CD1c-positive myeloid dendritic cell (primary cell): ENCODE measurements around the gene RTN4RL1.
"Not testable (repeated sequence)": the region's sequence is repeated elsewhere in the genome, so short reads cannot be mapped to it uniquely, and the experiment has no call there.

Experiments used
- DNase-seq: peaks from one replicate; pipeline ENCODE4 v3.0.0-alpha.2; 2016; ENCODE audit errors: extremely low spot score

Gene RTN4RL1

DNA sequence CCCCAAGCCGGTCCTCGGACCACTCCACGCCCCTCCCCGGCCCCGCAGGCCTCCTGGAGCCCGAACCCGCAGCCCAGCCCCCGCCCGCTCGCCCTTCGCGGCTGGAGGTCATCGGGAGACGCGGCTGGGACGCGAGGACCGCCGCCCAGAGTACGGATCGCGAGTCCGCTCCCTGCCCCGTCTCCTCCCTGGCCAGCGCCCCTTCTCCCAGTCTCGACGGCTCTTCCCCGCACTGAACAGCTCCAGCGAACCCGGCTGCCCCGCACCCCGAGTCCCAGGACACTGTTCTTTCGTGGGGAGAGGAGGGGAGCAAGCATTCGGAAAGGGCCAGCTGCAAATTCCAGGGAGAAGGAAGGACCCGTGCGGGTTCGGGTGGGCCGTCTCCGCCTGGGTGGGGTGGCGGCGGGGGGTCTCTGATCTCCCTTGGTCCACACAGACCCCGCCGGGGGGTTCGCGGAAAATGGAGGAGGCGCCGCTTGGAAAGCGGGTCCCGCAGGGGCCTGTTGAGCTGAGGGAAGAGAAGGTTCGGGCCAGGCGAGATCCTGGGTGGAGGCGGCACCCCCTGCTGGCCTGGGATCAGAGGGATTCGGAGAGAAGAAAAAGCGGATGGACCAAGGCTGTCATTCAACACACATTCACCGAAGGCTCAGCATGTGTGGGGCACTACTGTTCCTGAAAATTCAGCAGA lies 632 bp upstream of the RTN4RL1 start:
- peak; percentile 54 for DNase-seq

DNA sequence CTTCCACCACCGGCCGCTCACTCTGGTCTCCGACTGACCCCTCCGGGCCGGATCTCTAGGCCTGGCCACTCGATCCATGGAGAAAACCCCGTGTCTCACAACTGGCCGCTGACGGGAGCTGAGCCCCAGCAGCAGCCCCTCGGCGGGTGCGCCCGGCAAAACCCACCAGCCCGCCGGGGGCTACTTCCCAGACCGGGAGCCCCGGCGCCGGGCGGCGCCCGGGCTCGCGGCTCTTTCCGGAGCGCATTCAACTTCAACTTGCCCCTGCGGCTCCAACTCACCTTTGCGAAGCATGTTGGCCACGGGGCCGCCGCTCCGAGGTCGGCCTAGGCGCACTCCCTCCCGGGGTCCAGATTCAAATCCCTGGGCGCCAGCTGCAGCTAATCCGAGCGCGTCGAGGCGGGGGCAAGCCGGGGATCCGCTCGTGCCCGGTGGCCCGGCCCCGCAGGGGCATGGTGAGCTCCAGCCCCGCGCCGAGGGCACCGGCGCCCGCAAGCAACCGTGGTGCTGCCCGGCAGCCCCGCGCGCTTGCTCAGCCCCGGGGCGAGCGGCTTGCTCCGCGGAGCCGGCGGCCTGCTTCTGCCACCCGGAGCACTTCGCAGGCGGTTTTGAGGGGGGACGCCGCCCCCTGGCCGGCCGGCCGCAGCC lies 438 bp downstream of the RTN4RL1 start:
- DNase-seq = no peak

DNA sequence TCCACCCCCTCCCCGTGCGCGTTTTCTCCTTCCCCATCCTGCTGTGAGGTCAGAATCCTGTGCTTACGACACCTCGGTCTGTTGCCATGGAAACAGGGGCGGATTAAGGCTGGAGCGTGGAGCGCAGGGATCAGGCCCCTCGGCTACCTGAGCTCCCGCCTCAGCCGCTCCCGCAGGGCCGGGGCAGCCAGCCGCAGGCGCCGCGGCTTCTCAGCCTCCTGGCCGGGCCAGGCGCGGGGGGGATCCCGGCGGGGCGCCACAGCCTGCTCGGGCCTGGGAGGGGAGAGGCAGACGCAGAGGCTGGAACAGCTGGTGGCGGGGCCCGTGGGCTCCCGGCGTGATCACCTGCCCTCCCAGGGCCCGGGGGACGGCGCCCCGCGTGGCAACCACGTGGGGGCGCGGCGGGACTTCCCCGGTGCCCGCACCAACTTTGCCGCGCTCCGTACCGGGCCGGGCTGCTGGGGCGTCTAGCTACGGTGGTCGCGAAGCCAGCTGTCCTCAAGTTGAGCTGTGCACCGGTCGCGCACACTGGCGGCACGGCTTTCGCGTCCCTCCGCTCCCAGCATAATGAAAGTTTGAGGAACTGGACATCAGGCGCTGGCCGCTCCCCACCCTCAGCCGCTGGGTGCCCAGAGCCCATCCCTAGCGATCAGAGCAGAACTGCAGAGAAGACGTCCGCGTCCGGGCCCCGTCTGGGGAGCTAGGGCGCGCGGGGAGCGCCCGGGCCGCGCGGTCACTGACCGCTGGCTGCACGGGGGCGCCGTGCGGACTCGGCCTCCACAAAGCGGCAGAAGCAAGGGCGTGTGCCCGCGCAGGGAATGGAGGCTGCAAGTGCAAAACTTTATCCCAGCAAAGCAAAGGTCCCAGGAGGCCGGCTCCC lies 1.2 kb downstream of the RTN4RL1 start:
- DNase-seq = peak; percentile 84

DNA sequence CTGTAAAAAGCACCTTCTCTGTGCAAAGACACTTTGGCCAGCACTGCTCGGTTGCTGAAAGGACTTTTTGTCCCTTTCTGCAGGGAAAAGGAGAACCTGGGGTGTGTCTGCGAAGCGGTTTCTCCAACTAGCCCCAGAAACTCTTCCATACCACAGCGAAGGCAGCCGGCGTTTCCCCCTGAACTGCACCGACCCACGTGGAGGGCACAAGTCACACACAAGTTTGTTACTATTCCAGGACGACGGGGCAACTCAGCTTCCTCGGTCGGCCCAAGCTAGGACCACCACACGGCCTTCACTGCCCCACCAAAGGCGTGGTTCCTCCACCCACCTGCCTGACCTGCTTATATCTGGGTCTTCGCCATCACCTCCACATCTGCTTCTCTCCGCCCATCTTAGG lies 1.9 kb downstream of the RTN4RL1 start:
- DNase-seq = no peak

DNA sequence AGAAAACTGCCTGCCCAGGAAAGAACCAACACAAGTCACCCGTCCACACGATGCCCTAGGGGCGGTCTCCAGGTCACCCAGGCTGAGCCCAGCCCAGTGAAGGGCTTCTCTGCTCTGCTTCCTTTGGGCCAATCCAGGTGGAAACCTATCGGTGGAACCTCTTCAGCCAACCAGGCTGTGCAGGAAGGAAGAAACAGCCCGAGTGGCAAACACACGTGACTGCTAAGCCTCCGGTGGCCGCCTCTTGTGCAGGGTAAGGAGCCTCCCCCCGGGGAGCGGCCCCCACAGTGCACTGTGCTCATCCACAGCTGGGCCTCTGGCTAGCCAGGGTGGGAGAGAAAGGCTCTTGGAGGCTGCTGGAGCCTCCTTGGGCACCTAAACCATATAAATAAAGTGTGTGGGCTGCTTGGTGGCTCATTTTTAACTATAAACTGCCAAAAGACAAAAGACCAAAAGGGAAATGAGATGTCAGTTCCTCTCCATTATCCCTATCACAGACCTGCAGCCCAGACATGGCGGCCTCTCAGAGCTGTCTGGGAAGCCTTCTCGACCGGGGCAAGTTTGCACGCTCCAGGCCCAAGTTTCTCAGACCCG lies 2.4 kb downstream of the RTN4RL1 start:
- DNase-seq = peak; percentile 15

DNA sequence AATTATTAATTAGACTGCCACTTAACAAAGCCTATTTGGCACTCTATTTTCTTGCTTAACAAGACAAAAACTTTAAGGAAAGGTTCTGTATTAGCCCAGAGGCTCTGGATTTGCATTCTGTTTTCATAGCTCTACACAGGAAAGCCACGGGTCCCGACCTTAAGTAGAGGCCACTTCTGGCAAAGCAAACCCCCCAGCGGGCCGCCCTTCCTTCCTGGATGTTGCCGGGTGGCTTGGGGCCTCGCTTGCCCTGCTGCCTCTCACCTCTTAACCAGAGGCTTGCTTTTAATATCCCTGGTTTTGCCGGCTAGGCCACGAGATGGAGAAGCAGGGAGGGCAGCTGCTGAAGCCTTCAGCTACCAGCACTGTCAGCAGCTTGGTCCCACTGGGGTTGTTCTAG lies 4.4 kb downstream of the RTN4RL1 start:
- no peak for DNase-seq

DNA sequence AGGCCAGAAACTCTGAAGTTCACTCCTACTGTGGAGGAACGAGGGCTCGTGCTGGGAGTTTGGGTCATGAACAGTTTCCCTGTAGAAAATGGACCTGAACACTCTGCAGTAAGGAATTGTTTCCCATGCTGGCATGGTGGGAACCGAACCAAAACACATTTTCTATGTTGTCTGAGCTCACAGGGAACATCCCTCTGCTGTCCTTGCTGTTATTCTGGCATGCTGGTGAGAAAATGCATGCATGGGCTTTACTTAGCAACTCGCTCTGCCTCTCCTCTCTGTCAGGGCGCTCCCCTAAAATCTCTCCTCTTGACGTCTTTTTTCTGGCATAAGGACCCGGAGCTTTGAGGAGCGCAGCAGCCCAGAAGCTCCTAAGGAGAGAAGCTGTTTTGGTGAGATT lies 5.4 kb downstream of the RTN4RL1 start:
- no peak for DNase-seq

DNA sequence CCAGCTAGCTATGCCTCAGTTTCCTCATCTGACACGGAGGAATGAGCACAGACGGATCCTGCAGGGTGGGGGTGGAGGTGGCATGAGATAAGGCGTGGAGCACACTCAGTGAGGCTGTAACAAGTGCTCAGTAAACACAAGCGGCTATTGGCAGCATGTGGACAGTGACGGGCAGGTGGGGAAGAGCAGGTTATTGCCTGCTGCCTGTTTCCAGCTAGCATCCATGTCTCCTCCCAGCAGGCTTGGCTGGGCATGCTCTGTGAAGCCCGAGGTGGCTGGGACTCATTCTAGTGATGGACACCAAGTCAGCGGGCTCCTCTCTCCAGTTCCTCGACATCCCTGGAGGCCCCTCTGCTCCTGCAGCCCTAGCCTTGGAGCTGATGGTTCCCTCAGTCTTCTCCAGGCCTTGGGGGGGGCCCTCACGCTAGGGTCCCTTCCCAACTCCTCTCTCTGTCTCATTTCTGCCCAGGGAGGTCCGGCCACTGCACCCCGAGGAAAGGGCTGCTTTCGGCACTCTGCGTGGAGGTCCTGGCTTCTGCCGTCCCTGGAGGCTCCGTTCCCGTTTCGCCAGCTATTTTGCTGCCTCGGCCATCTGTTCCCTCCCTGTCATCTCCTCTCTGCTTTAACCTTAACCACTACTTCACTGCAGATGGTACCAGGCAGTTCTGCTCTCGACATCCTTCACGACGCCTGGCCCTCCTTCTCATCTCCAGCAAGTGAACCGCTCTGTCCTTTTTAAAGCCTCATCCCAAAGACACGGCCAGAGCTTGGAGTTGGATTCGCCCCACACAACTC lies 6.2 kb downstream of the RTN4RL1 start:
- DNase-seq = no peak

DNA sequence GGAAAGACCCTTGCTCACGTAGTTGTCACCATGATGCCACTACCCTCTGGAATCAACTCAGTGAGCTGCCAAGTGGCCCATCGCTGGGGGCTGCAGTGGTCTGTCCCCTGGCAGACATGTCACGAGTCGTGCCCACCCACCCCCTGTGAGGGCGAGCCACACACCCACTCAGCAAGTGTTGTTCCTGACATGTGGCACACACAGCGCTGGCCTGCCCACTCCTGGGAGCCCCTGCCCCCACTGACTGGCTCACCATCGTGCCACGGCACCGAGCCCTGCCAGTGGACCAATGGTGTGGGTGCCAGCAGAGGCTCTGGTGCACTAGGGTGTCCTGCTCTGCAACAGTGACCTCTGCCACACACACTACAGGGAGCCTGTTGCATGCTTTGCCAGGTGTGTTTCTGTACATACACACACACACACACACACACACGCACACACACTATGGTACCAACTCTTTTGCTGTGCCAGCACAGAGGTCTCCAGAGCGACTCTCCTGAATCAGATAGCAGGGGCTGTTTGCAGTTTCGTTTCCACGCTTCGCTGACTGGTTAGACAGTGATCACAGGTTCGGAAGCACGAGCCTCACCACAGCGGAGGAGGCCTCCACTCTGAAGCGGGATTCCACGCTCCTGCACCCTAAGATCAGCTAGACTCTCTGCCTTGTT lies 7.7 kb downstream of the RTN4RL1 start:
- DNase-seq = no peak

DNA sequence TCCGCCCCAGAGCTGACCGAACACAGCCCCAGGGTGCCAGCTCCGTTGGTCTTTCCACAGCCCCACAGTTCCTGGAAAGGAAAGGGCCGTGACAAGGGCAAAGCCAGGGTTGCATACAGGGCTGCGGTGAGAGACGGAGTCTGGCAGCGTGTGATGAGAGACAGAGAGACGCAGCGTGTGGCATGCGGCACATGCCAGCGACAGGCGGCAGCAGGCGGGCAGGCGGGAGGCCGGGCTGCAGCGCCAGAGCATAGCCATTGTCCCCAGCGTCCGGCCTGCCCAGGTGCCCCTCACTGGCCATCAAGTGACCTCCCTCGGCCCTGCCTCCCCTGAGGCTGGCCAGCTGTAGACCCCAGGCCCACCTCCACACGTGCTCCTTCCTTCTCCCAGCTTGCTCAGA lies 8.6 kb downstream of the RTN4RL1 start:
- no peak for DNase-seq

DNA sequence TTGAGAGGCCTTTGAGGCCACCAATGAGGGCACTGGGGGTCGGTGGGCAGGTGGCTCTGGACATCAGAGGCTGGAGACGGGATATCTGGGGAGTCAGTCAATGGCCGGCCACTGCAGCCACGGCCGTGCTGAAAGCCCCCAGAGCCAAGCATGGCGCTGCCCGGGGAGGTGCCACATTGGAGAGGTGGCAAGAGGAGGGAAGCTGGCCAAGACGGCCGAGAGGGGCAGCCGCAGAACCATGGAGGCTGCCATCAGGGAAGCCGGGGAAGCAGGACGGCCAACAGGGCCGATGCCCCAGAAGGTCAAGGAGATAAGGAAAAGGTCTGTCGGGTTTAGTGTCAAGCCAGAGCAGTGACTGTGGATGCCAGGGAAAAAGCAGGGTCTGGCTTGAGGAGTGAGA lies 9.8 kb downstream of the RTN4RL1 start:
- DNase-seq = no peak

DNA sequence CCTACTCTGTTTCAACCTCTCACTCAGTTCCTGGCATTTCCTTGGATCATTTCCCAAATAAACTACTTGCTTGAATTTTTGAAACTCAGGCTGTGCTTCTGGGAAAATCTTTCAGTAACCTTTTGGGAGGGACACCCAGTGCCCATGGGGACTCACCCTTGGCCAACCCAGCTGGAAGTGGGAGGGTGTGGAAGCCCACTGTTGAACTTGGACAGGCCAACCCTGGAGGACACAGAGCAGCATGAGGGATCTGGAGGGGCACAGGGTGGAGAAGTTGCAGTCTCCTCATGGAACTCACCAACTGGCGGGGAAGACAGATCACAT lies 11.2 kb downstream of the RTN4RL1 start:
- DNase-seq = no peak

DNA sequence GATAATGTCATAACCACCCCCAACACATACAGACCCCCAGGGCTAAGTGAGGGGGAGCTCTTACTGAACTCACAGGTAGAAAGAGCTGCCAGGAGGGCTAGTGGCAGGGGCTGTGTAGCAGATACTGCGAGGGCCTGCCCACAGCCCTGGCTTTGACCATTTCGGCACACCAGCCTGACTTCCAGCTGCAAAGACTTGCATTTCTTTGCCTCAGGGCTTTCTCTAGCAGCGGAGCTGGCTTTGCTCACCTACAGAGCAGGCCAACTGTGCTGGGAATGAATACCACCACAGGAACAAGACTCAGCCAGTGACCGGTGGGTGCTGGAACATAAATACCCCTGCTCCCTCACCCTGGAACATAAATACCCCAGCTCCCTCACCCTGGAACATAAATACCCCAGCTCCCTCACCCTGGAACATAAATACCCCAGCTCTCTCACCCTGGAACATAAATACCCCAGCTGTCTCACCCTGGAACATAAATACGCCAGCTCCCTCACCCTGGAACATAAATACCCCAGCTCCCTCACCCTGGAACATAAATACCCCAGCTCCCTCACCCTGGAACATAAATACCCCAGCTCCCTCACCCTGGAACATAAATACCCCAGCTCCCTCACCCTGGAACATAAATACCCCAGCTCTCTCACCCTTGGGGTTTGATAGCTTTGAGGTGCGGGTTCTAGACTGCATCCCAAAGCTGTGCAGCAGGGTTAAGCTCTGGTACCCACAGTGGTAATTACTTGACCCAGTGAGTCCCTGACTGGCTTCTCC lies 11.7 kb downstream of the RTN4RL1 start:
- DNase-seq = not testable (repeated sequence)

DNA sequence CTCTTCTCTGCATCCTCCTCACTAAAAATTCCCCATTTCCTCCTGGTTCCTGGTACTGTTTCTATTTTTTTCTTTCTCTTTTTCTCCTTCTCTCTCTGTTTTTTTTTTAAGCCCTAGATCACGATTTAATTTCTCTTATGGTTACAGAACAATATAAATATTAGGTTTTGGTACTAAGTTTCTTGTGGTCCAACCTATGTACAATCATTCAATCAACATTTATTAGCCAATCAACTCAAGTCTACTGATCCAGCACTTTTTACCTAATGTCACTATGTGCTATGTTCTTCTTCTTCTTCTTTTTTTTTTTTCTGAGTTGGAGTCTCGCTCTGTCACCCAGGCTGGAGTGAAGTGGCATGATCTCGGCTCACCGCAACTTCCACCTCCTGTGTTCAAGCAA lies 12.6 kb downstream of the RTN4RL1 start:
- DNase-seq = no peak

DNA sequence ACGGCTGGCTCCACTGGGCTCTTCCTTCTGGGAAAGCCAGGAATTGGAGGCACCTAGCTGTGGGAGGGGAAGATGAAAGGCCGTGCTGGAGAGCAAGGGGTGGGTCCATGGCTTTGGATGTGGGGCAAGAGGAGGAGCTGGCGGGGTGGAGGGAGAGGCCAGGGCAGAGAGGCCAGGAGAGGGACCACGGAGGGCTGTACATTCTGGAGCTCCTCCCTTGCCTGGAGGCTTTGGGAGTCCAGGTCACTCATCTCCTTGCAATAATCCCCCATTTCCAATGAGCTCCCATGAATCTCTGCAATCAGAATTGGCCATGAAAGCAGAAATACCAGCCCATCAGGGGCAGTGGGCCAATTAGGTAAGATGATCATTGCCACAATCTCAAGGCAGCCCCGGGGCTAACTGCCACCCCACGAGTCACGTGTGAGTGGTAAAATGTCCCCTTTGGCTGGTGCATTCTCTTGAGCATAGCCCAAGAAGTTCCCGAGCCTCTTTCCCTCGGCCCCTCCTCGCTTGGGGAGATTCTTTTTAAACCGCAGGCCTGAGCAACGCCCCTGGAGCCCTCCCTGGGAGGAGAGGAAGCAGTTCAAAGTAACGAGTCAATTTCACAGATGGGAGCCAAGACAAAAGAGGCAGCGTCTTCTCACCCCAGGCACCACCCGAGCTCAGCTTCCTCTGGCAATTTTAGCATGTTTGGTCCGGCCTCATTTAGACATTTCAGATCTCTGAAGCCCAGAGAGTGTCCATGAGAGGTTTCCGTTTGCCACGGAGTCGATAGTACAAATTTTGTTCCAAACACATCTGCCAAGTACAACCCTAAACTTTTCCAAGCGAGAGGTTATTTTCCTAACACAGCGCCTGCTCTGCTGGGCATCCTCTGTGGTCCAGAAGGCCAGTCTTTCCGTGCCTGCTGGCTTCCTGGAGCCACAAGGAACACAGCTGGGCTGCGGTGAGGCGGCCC lies 13.4 kb downstream of the RTN4RL1 start:
- DNase-seq = no peak

DNA sequence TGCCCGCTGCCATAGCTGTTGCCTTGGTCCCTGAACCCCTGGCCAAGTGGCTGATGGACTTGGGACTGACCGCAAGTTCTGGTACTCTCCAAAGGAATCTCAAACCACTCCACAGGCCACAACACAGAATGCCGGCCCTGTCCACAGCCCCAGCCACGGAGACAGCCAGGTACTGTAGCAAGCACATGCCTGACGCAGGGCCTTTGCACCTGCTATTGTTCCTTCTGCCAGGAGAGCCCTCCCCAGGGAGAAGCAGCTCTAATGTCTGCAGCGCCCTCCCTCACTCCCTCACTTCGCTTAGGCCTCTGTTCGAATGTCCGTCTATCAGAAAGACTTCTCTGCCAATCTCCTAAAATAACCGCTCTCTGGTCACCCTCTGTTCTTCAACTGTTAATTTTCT lies 15.4 kb downstream of the RTN4RL1 start:
- no peak for DNase-seq

DNA sequence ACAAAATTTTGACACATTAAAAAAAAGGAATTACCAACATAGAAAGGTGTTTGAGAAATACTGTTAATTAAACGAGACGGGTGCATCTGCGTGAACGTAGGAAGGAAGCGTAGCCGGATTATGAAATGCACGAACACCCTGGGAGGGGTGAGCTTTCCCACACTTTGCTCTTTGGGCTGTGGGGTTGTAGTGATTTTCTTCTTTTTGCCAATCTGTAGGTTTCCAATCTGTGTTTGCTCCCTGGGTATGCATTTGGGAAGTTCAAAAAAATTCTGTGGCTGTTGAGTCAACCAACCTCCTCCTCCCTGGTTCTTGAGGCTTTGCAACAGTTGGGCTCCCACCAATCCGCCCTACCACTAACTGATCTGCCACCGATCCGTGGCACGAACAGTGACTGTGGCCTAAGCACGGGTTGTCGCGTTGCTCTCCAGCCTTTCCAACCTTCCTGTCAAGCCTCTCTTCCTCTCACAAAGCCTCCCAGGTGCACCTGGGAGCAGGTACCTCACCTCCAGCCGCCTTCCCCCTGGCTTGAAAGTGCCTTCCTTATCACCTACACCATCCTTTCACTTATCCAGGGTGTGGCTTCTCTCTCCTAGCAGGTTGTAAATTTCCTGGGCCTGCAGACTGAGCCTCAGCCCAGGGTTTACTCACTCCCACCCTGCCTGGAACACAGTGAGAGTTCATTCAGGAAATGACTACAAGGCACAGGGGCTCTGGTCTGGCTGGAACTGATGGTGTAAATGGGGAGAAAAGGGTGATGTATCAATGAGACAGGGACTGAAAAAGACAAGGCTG lies 16.6 kb downstream of the RTN4RL1 start:
- no peak for DNase-seq

DNA sequence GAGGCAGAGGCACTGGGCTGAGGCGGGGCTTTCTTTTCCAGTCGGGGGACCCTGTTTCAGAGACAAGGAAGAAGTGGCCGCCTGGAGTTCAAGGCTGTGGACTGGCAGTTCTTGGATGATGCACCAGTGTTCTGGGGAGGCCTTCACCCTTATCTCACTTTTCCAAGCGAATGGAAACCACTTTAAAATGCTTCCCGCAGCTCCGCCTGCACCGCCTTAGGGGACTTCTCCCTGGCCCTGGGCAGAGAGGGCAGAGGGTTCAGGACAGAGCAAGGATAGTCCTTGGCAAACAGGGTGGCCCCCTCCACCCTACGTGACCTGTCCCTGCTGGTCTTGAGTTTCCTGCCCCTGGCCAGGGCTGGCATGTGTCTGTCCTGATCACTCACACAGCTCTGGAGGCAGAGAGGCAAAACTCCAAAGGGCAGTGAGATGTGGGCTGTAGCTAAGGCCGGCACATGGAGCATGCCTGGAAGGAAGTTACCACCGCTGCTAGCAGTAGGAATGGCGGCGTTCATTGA lies 20.6 kb downstream of the RTN4RL1 start:
- DNase-seq = no peak
